IPS-15b (cell line): ENCODE results near the gene USF3.

Experiments
- H3K27me3 ChIP-seq: one replicate; pipeline ENCODE4 v1.6.1; 2013; ENCODE audit warnings: low read length; ENCODE audit not compliant: control insufficient read depth, insufficient read depth
- H3K36me3 ChIP-seq: one replicate; pipeline ENCODE4 v1.6.1; 2013; ENCODE audit warnings: low read length; ENCODE audit not compliant: control insufficient read depth, insufficient read depth
- H3K4me1 ChIP-seq: one replicate; pipeline ENCODE4 v1.6.1; 2013; ENCODE audit warnings: mild to moderate bottlenecking, low read length; ENCODE audit not compliant: control insufficient read depth, insufficient read depth
- H3K4me3 ChIP-seq: one replicate; pipeline ENCODE4 v1.5.1; 2013; ENCODE audit warnings: low read depth, low read length
- H3K9ac ChIP-seq: one replicate; pipeline ENCODE4 v1.6.1; 2013; ENCODE audit warnings: low read depth, mild to moderate bottlenecking, low read length
- H3K9me3 ChIP-seq: one replicate; pipeline ENCODE4 v1.6.1; 2013; ENCODE audit warnings: mild to moderate bottlenecking, low read length; ENCODE audit not compliant: control insufficient read depth, insufficient read depth

The USF3 gene

DNA sequence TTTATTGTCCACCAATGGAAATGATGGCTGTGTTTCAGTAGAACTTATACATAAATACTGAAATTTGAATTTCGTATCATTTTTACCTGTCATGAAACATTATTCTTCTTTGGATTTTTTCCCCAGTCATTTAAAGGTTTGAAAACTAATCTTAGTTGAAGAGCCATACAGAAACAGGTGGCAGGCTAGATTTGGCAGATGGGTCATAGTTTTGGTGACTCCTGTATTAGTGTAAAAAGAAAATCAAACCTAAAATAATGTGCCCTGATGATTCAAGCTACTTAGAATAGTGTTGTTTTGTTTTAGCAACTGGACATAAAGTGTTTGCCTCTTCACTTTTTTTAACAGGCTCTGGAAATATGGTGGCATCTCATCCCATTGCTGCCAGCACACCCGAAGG is 95.2 kb downstream of the USF3 start:
- no peaks in the 10 kb centered on the region for H3K9me3 ChIP-seq
- H3K9ac ChIP-seq, result no peak overlapping the region
- peaks cover 2% of the 10 kb centered on the region for H3K27me3 ChIP-seq
- no peaks in the 10 kb centered on the region for H3K36me3 ChIP-seq
- H3K4me3 ChIP-seq, result no peak overlapping the region
- peaks cover 3% of the 10 kb centered on the region for H3K4me1 ChIP-seq

DNA sequence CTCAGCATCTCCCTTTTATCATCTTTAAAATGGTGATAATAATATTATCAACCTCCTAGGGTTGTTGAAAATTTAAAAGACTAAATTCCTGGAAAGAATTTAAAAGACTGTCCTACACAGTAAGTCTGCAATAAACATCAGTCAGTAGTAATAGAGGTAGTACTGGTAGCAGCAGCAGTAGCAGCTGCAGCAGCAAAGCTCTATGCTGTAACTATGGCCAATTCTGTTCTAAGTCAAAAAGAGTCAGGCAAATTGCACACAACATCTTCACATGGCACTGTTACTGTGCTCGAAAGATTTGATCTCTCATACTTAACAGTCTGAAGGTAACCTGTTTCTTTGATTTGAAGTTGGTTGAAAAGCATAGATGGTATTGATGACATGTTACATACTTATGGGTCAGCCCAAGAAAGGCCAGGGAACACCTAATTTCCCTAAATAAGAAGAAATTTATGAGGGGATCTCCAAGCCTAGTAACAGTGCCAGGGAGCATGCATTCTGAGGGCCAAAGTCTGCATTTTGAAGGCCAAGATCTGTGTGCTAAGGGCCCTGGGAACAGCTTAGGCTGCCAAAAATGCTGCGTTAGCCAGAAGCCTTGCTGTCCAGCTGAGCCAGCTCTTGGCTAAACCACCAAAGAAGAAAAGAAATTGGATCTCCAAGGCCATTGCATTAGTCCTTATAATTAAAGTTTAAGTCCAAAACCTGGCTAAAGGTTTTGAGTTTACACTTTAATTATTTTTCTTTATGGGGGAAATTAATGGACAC is 95.8 kb downstream of the USF3 start:
- no peaks in the 10 kb centered on the region for H3K4me1 ChIP-seq
- H3K27me3 ChIP-seq, result peaks cover 5% of the 10 kb centered on the region
- H3K4me3 ChIP-seq, result no peak overlapping the region
- no peaks in the 10 kb centered on the region for H3K9me3 ChIP-seq
- no peaks in the 10 kb centered on the region for H3K36me3 ChIP-seq
- no peak overlapping the region for H3K9ac ChIP-seq
